Thyroid gland (tissue), 4 donors: ENCODE data around the gene NPIPA1.
"Not testable (repeated sequence)": the region's sequence is repeated elsewhere in the genome, so short reads cannot be mapped to it uniquely, and the experiment has no call there.

Experiments used
- POLR2A ChIP-seq, 2 donors: fragments of 450-650 bp; IDR thresholded peaks; one replicate each; pipeline ENCODE4 v1.6.1; 2017; ENCODE audit warnings: antibody characterized with exemption in 2 of 2, mild to moderate bottlenecking in 2 of 2, moderate library complexity in 1 of 2
- TF ChIP-seq, protein P1 (sequence below), 6 experiments: fragments of 200-600 bp in 3 of 6; fragments of 450-650 bp in 3 of 6; sonication (generic) in 3 of 6; IDR thresholded peaks; one replicate each; pipeline ENCODE4 v1.5.1; 2016 to 2019; ENCODE audit warnings: antibody characterized with exemption in 6 of 6, mild to moderate bottlenecking in 2 of 6, inconsistent platforms in 1 of 6, moderate library complexity in 1 of 6

- TF ChIP-seq, protein P1, sequence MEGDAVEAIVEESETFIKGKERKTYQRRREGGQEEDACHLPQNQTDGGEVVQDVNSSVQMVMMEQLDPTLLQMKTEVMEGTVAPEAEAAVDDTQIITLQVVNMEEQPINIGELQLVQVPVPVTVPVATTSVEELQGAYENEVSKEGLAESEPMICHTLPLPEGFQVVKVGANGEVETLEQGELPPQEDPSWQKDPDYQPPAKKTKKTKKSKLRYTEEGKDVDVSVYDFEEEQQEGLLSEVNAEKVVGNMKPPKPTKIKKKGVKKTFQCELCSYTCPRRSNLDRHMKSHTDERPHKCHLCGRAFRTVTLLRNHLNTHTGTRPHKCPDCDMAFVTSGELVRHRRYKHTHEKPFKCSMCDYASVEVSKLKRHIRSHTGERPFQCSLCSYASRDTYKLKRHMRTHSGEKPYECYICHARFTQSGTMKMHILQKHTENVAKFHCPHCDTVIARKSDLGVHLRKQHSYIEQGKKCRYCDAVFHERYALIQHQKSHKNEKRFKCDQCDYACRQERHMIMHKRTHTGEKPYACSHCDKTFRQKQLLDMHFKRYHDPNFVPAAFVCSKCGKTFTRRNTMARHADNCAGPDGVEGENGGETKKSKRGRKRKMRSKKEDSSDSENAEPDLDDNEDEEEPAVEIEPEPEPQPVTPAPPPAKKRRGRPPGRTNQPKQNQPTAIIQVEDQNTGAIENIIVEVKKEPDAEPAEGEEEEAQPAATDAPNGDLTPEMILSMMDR (IDR thresholded peaks at IDR 0.05), result not testable (repeated sequence)
- not testable (repeated sequence) for TF ChIP-seq POLR2A (IDR thresholded peaks at IDR 0.05)
These were observed 39.1 kb upstream of the NPIPA1 start for GRCh38 chr16:14898162-14898561.
